ENCODE data around the gene CELF2. TPM values are rescaled to one million over a fixed set of nuclear protein-coding genes. Genes with fewer than 3 reads are reported as not detected.

Gene CELF2
- total RNA-seq, 1 experiment from 2014 or later: 0.07 TPM

DNA sequence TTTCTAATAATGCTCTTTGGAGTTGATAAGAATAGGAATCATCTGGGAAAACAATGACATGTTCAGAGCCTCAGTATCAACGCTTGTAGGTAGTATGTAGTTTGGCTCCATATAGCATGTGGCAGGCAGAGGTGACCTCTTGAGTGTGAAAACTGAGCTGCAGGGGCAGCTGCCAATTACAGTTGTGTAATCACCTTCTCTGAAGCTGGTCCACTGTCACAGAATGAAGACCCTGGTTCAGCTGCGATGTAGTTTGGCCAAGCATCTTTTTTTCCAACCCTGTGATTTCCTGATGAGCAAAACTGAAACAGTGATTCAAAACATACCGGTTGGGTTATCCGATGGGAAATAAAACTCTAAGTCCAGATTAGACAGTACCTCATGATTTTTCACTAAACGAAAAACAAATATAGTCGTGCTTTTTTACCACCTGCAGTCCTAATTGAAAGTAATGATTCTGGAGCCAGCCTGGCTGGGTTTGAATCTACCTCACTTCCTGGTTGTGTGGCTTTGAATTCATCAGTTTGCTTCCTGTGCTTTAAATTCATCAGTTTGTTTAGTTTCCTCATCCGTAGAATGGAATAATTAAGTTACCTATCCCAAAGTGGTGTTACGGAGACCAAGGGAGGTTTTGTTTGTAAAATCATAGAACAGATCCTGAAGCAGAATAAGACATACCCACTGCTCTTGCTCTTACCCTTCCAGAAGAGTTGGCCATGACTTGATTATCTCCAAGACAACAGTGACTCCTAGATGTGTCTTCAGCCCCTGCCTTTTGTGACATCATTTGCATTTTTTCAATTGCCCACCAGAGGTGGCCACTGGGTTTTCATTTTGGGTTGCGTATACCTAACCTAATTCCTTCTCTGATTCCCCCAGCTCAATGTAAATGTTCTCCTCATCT lies 87.4 kb downstream of the CELF2 start:
- intact Hi-C loops (cut with micrococcal nuclease): no loop called here
- Mint-ChIP-seq H3K27ac (ENCODE audit: low read depth, unreplicated experiment) (no peak overlapping the region), H3K4me1 (ENCODE audit: insufficient read depth, unreplicated experiment) (no peaks in the 10 kb centered on the region), H3K9me3 (ENCODE audit: unreplicated experiment) (no peaks in the 10 kb centered on the region), H3K4me3 (ENCODE audit: unreplicated experiment) (no peak overlapping the region), H3K36me3 (ENCODE audit: insufficient read depth, unreplicated experiment) (no peaks in the 10 kb centered on the region), H3K27me3 (ENCODE audit: insufficient read depth, unreplicated experiment) (peaks cover 11% of the 10 kb centered on the region)
- no peak for DNase-seq (ENCODE audit: unreplicated experiment)
- BruUV-seq (replicated peaks): no TSS peak
- no peak for TF ChIP-seq CTCF (IDR thresholded peaks at IDR 0.05; ENCODE audit: unreplicated experiment)
- ChIA-PET CTCF (no interaction called here), POLR2A (interaction anchor here (0.5 kb wide), 1 partner anchor 388 kb away, joined by 3 read pairs; no protein-coding TSS in a partner anchor)

- intact Hi-C loops (cut with micrococcal nuclease): no loop called here
- H3K36me3 Mint-ChIP-seq (ENCODE audit: insufficient read depth, unreplicated experiment): no peaks in the 10 kb centered on the region
- DNase-seq (ENCODE audit: unreplicated experiment): no peak
- ChIA-PET POLR2A (interaction anchor here (0.5 kb wide), 1 partner anchor 388 kb away, joined by 3 read pairs; no protein-coding TSS in a partner anchor), CTCF (no interaction called here)
- no peak for TF ChIP-seq CTCF (IDR thresholded peaks at IDR 0.05; ENCODE audit: unreplicated experiment)
- BruUV-seq (replicated peaks): no TSS peak
- H3K4me1 Mint-ChIP-seq (ENCODE audit: insufficient read depth, unreplicated experiment): no peaks in the 10 kb centered on the region
- no peaks in the 10 kb centered on the region for H3K9me3 Mint-ChIP-seq (ENCODE audit: unreplicated experiment)
- H3K27me3 Mint-ChIP-seq (ENCODE audit: insufficient read depth, unreplicated experiment): peaks cover 9% of the 10 kb centered on the region
- no peak overlapping the region for H3K27ac Mint-ChIP-seq (ENCODE audit: low read depth, unreplicated experiment)
- H3K4me3 Mint-ChIP-seq (ENCODE audit: unreplicated experiment): no peak overlapping the region
These were observed 88.0 kb downstream of the CELF2 start for GRCh38 chr10:11105676-11106004.

DNA sequence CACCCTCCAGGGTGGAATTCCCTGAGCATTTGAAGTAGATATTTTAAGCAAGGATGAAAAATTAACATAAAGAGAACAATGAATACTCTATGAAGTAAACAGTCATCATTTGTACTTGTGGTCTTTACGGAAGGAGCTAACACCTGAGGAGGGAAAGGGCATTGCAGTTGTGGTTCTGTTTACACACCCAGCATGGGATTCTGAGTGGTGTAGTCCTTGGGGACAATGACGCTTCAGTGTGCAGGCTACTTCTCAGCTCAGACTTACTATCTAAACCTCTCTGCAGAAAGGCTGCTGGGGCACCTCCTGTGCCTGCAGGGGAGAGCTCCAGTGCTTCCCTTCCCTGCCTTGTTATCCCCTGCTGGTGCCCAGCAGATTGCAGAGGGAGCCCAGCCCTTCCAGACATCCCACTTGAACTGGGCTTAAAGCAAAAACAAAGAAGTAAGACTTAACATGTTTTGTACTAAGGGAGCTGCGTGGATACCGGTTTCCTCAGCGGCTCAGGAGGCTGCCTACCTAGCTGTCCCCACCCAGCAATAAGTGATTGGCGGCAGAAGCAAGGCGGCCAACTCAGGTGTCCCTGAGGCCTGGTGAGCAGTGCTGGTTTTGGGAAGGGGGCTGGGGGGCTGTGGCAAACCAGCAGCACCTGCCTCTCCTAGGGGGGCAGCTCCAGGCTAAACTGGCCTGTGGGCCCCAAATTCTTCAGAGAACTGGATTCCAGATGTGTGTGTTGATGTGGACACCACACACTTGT lies 89.1 kb downstream of the CELF2 start:
- no peak overlapping the region for H3K27ac Mint-ChIP-seq (ENCODE audit: low read depth, unreplicated experiment)
- H3K4me3 Mint-ChIP-seq (ENCODE audit: unreplicated experiment): no peak overlapping the region
- TF ChIP-seq CTCF (IDR thresholded peaks at IDR 0.05; ENCODE audit: unreplicated experiment): no peak
- CTCF ChIA-PET: interaction anchor here (0.6 kb wide), 1 partner anchor 681 kb away, joined by 5 read pairs; no protein-coding TSS in a partner anchor
- intact Hi-C loops (cut with micrococcal nuclease): no loop called here
- POLR2A ChIA-PET: interaction anchor here (0.6 kb wide), 1 partner anchor 105 kb away, joined by 3 read pairs; no protein-coding TSS in a partner anchor
- H3K36me3 Mint-ChIP-seq (ENCODE audit: insufficient read depth, unreplicated experiment): no peaks in the 10 kb centered on the region
- no TSS peak for BruUV-seq (replicated peaks)
- no peak for DNase-seq (ENCODE audit: unreplicated experiment)
- no peaks in the 10 kb centered on the region for H3K27me3 Mint-ChIP-seq (ENCODE audit: insufficient read depth, unreplicated experiment)
- no peaks in the 10 kb centered on the region for H3K4me1 Mint-ChIP-seq (ENCODE audit: insufficient read depth, unreplicated experiment)
- no peaks in the 10 kb centered on the region for H3K9me3 Mint-ChIP-seq (ENCODE audit: unreplicated experiment)

DNA sequence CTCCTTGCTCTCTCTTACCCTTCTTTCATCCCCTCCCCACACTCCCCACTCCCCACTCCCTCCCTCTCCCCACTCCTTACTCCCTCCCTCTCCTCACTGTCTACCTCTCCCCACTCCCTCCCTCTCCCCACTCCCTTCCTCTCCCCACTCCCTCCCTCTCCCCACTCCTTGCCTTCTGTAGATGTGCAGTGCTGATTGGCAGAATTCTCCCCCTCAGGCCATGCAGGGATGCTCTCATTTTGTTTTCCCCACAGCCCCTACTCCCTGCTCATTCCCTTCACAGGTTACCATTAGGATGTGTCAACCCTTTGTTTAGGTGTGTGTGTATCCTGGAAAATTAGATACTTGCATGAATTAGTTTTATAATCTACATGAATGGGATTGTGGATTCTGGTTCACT lies 90.3 kb downstream of the CELF2 start:
- ChIA-PET POLR2A (no interaction called here), CTCF (no interaction called here)
- Mint-ChIP-seq H3K27ac (ENCODE audit: low read depth, unreplicated experiment) (no peak overlapping the region), H3K9me3 (ENCODE audit: unreplicated experiment) (no peaks in the 10 kb centered on the region), H3K4me1 (ENCODE audit: insufficient read depth, unreplicated experiment) (no peaks in the 10 kb centered on the region), H3K4me3 (ENCODE audit: unreplicated experiment) (no peak overlapping the region), H3K27me3 (ENCODE audit: insufficient read depth, unreplicated experiment) (no peaks in the 10 kb centered on the region), H3K36me3 (ENCODE audit: insufficient read depth, unreplicated experiment) (no peaks in the 10 kb centered on the region)
- no TSS peak for BruUV-seq (replicated peaks)
- no peak for DNase-seq (ENCODE audit: unreplicated experiment)
- intact Hi-C loops (cut with micrococcal nuclease): no loop called here
- no peak for TF ChIP-seq CTCF (IDR thresholded peaks at IDR 0.05; ENCODE audit: unreplicated experiment)

Measured in MCF 10A (cell line).